ENCODE data around the gene MAP2.

DNA sequence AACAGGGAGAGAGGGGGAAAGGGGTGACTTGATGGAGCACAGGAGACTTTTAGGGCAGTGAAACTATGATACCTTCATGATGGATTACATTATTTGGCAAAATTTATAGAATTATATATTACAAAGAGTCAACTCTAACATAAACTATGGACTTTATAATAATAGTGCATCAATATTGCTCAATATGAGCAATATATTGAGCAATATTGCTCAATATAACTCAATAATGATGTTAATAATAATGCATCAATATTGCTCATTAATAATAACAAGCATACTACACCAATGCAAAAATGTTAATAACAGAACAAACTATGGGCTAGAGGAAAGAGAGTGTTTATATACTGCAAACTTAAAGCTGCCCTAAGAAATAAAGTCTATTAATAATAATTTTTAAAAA, 344.7 kb downstream of the MAP2 start:
- TF ChIP-seq, protein P1, sequence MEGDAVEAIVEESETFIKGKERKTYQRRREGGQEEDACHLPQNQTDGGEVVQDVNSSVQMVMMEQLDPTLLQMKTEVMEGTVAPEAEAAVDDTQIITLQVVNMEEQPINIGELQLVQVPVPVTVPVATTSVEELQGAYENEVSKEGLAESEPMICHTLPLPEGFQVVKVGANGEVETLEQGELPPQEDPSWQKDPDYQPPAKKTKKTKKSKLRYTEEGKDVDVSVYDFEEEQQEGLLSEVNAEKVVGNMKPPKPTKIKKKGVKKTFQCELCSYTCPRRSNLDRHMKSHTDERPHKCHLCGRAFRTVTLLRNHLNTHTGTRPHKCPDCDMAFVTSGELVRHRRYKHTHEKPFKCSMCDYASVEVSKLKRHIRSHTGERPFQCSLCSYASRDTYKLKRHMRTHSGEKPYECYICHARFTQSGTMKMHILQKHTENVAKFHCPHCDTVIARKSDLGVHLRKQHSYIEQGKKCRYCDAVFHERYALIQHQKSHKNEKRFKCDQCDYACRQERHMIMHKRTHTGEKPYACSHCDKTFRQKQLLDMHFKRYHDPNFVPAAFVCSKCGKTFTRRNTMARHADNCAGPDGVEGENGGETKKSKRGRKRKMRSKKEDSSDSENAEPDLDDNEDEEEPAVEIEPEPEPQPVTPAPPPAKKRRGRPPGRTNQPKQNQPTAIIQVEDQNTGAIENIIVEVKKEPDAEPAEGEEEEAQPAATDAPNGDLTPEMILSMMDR (IDR thresholded peaks at IDR 0.05) = no peak
- no peak for TF ChIP-seq POLR2A (IDR thresholded peaks at IDR 0.05)
